Measurements from ENCODE around the gene AGPS. TPM values are rescaled to one million over a fixed set of nuclear protein-coding genes. Genes with fewer than 3 reads are reported as not detected.

Gene AGPS
- total and polyA plus RNA-seq, 9 of the 15 experiments (the other 6 are each of a cell fraction or from before 2014, with no cell fraction given) = 15.5 to 211 (median 63.1) TPM

GRCh38 chr2:177392373-177393202 is at the start of gene AGPS (continued):
- TF ChIP-seq, protein P1, sequence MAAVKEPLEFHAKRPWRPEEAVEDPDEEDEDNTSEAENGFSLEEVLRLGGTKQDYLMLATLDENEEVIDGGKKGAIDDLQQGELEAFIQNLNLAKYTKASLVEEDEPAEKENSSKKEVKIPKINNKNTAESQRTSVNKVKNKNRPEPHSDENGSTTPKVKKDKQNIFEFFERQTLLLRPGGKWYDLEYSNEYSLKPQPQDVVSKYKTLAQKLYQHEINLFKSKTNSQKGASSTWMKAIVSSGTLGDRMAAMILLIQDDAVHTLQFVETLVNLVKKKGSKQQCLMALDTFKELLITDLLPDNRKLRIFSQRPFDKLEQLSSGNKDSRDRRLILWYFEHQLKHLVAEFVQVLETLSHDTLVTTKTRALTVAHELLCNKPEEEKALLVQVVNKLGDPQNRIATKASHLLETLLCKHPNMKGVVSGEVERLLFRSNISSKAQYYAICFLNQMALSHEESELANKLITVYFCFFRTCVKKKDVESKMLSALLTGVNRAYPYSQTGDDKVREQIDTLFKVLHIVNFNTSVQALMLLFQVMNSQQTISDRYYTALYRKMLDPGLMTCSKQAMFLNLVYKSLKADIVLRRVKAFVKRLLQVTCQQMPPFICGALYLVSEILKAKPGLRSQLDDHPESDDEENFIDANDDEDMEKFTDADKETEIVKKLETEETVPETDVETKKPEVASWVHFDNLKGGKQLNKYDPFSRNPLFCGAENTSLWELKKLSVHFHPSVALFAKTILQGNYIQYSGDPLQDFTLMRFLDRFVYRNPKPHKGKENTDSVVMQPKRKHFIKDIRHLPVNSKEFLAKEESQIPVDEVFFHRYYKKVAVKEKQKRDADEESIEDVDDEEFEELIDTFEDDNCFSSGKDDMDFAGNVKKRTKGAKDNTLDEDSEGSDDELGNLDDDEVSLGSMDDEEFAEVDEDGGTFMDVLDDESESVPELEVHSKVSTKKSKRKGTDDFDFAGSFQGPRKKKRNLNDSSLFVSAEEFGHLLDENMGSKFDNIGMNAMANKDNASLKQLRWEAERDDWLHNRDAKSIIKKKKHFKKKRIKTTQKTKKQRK (IDR thresholded peaks at IDR 0.05; ENCODE audit: borderline replicate concordance, low read depth, low read length) = no peak
- peak; percentile 45; the same call in 1 of the 2 replicates for TF ChIP-seq EHMT2 (IDR thresholded peaks at IDR 0.05)
- peak; percentile 93 for TF ChIP-seq ERF (CRISPR knock-in tag; IDR thresholded peaks at IDR 0.05)
- peak; percentile 75; the same call in 1 of the 2 replicates for TF ChIP-seq BRD4 (IDR thresholded peaks at IDR 0.05)
- TF ChIP-seq TCF15 (CRISPR knock-in tag; IDR thresholded peaks at IDR 0.05) = peak; percentile 89
- peak; percentile 97 for TF ChIP-seq MYC (IDR thresholded peaks at IDR 0.05; ENCODE audit: low read depth, low read length)
- TF ChIP-seq MYC (CRISPR knock-in tag; IDR thresholded peaks at IDR 0.05; ENCODE audit: borderline replicate concordance, low read depth) = peak; percentile 93
- 0 out of 4 replicates have a peak, but pooled peaks of 1 of the 2 experiments have one; percentile 82 for TF ChIP-seq BCLAF1 (IDR thresholded peaks at IDR 0.05; ENCODE audit: borderline replicate concordance in 1 of 2, control insufficient read depth in 1 of 2, low read depth in 2 of 2, low read length in 1 of 2)
- no peak for TF ChIP-seq ZNF23 (CRISPR knock-in tag; IDR thresholded peaks at IDR 0.05)
- TF ChIP-seq MAFF (IDR thresholded peaks at IDR 0.05; ENCODE audit: low read length) = no peak
- 0 out of 2 replicates have a peak, but pooled peaks have one; percentile 75 for TF ChIP-seq ZNF232 (CRISPR knock-in tag; IDR thresholded peaks at IDR 0.05)
- TF ChIP-seq ZNF785 (CRISPR knock-in tag; IDR thresholded peaks at IDR 0.05) = no peak
- peak; percentile 78; the same call in 1 of the 2 replicates for TF ChIP-seq THAP7 (CRISPR knock-in tag; IDR thresholded peaks at IDR 0.05)
- TF ChIP-seq ZBTB43 (CRISPR knock-in tag; IDR thresholded peaks at IDR 0.05) = peak; percentile 92; the same call in 1 of the 2 replicates
- no peak; the same call in 1 of the 2 replicates for TF ChIP-seq TCF3 (CRISPR knock-in tag; IDR thresholded peaks at IDR 0.05)
- TF ChIP-seq ZNF165 (CRISPR knock-in tag; IDR thresholded peaks at IDR 0.05; ENCODE audit: borderline replicate concordance) = peak; percentile 66
